H1 (cell line): ENCODE measurements around the gene RFX3. TPM values are rescaled to one million over a fixed set of nuclear protein-coding genes. Genes with fewer than 3 reads are reported as not detected.

Experiments
- ASH2L ChIP-seq: fragments of 200-600, 300-600 bp; sonication (generic); IDR thresholded peaks from one replicate; pipeline ENCODE4 v1.7.1; 2017; ENCODE audit warnings: low read length
- CHD2 ChIP-seq: IDR thresholded peaks from 2 replicates; pipeline ENCODE4 v1.6.1; 2012; ENCODE audit warnings: low read length, improper control_type of control experiment
- CHD7 ChIP-seq: fragments of 300-600 bp; sonication (generic); IDR thresholded peaks from 2 replicates; pipeline ENCODE4 v1.7.1; 2012; ENCODE audit warnings: low read length, moderate library complexity, mild to moderate bottlenecking, inconsistent platforms; ENCODE audit not compliant: insufficient replicate concordance
- polyA plus RNA-seq, 7 experiments: library from polyadenylated mRNA; depleted of rRNA in 3 of 7; stranded (reverse) in 5 of 7; unstranded in 2 of 7; fragments of >200 nt in 5 of 7; fragments of 200-250 nt in 2 of 7; gene quantifications; 1 replicate in 5 of 7; 2 replicates in 1 of 7; 4 replicates in 1 of 7; pipeline versions ENCODE4 v1.2.1 to v1.2.3, GENCODE V29; 2011 to 2013; ENCODE audit warnings: missing spikeins in 2 of 7, mixed read lengths in 2 of 7
- total RNA-seq: library from RNA; stranded (reverse); fragmentation: NEBNext Ultra II Directional; extraction: Animal tissue kit (Norgen Biotek cat#: 25700); gene quantifications from 2 replicates; pipeline ENCODE4 v1.2.1, GENCODE V29; 2021

RFX3 gene
- total and polyA plus RNA-seq, 2 of the 8 experiments (the other 6 are each of a cell fraction or from before 2014, with no cell fraction given): 4.9 to 22.6 TPM

DNA sequence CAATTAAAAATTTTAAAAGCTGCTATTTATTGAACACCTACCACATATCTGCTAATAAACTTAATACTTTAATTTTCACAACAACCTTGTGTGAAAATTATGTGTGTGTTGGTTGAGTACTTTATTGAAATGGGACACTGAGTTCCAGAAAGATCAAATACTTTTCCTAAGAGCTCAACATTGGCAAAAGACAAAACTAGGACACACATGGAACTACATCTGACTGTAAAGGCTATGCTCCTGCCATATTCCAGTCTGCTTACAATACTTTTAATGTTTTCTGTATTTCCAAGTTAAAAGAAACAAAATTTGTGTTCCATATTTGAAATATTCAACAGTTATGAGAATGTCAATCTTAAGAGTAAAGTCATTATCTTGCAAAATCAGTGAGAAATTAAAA is 111.8 kb downstream of the RFX3 start (continued):
- TF ChIP-seq CHD7 (no peak), ASH2L (no peak), CHD2 (no peak)
